KBM-7 (cell line): ENCODE measurements around the gene SEC24D.

Experiments
- DNase-seq: peaks from one replicate; pipeline ENCODE4 v3.0.0-alpha.2; 2015
- in situ Hi-C: fragments of 300-500 bp; cut with MboI; formaldehyde crosslinking; loops from 2 replicates; pipeline ENCODE4 v1.14.3; 2020; ENCODE audit warnings: low sequenced_read_pairs, low pct_unique_long_range_greater_than_20kb, mixed read lengths

The SEC24D gene

DNA sequence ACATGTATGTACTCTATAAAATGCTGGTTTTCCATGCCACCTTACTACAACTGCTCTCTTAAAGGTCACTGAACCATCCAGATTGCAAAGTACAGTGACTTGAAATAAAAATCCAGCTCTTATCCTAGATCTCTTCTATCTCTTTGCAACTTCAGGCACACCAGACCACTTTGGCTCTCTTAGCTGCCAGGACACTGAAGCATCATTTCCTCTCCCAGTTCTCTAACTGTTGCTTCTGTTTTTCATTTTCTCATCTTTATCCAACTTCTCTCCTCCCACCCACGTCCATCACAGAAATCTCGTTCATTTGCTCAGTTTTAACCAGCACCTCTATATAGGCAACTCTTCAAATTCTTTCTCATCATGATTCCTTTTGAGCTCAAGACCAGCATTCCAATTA lies 76.4 kb downstream of the SEC24D start:
- DNase-seq = no peak
- in situ Hi-C loops = no loop called here

DNA sequence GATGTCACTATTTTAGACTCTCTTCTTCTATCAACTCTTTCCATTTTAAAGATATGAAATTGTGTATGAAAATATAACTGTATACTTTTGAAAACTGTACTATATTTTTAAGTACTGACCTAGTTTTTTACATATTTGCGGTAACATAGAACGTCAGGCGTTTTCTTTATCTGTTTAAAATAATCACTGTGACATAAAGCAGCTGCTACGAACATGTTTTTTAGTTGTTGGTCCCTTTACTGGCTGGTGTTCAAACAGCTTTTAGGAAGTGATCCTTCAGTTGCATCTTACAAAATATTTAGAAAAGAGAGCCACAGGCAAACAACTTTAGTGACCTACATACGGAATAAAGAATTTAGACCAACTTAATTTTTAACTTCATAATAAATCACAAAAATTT lies 77.6 kb downstream of the SEC24D start:
- in situ Hi-C loops = no loop called here
- DNase-seq = no peak

DNA sequence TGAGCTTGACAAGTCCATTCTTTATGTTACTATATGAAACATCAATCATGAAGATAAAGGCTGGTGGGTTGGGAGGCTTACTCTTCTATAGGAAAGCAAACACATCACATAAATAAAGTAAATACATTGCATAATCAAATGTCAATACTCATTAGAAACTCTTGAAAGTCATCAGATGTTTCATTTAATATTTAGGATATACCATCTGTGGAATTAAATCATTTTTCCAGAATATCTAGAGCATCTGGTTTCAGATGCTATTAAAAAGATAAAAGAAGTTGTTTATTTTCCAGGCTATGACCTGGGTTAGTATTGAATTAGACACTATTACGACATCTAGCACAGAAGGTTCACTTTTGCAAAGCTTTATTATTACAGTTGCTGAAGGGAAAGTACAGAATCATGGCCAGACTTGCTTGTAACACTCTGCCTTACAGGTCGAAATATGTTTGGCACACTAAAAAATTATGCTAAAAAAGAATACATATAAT lies 78.1 kb downstream of the SEC24D start:
- in situ Hi-C loops = no loop called here

DNA sequence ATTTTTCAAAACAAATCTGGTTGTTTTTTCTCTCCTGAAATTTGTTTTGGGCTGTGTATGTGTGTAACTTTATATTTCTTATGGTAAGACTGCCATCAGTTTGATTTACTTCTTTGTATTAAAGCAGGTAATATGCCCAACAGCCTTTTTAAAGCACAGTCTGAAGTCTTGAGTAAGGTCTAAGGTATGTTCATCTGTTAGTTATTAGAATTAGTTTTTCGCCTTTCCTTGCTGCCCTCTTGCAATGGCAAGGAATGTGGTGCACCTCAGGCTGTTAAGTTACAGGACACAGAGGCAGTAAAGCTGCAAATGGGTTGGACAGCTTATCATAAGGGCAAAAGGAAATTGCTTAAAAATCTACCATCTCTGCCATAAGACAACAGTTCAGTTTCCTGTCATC lies 79.0 kb downstream of the SEC24D start:
- no peak for DNase-seq
- in situ Hi-C loops = no loop called here

More for the DNA sequence above, 78.1 kb downstream of the SEC24D start:
- no peak for DNase-seq

DNA sequence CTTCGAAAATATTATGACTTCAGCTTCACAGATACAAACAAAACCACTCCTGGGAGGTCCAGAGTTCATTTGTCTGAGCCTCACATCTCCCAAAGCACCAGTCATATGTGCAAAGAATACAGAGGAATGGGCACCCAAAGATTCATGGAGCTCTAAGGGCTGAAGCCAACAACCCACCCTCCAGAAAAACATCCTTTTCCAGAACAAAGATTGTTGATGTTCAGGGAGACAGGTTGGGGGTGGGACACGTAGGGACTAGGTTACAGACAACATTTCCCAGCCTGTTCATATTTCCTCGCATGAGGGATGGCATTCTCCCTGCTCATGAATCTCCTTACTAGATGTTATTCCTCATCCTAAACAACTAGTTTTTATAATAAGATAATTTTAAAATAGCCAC lies 79.5 kb downstream of the SEC24D start:
- DNase-seq = no peak
- in situ Hi-C loops = no loop called here

DNA sequence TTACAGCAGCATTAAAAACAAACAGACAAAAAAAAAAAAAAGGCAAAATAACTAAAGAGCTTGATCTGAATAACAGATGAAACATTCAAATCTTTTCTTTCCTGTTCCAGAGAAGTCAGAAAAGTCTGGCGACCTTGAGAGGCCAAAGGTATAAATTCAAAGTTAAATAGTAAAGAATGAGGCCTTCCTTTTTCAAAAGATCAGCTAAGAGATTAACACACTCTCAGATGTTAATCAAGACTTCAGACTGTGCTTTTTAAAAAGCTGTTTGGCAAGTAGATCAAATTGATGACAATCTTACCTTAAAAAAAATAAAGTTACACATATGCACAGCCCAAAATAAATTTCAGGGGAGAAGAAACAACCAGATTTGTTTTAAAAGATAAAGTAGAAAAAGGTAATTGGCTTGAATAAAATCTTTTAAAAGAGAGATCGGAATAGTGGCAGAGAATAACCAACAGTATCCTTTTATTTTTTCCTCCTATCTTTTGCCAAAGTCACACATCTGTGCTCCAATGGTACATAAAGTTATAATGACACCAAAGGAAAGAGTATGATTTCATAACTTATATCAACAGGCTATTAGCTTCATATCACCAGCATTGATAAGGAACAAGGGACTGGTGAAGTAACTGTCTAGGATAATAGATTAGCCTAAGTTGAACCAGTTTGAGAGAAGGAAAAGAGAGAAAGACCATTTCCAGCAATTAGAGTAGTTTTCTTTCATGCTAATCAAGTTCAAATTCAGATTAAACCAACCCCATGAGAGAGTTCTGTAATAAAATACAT lies 80.3 kb downstream of the SEC24D start:
- in situ Hi-C loops = no loop called here

DNA sequence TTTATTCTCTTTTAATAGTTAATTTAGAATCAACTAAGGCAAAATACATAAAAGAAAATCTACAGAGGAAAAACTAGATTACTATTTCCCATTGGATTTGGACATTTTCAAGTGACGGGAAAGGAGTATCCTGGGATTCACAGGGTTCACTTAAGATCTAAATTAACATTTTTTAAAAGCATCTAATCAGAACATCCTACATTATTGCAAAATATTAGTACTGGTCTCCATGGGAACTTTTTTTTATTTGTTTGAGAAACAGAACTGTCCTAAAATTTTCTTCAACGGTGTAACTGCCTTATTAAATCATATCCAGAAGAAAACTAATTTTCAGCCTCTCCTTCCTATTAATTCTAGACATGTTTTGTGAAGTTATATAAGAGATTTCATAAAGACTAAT lies 81.0 kb downstream of the SEC24D start:
- in situ Hi-C loops = no loop called here

More for the DNA sequence above, 80.3 kb downstream of the SEC24D start:
- no peak for DNase-seq

DNA sequence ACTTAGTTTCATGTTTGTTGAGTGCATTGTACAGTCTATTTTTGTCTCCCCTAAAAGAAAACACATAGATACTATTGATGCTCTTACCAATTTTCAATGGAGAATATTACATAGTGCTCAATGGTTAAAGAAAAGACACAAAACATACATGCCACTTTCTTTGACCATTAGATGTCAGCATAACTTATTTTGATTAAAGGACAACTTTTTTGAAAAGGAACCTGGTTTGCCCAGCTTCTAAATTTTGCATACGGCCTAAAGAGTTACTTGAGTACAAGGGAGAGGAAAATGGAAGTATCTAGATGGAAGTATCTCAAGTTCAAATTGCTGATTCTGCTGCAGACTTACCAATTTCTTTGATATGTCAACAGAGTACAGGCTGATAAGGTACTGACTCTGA lies 82.2 kb downstream of the SEC24D start:
- no peak for DNase-seq
- in situ Hi-C loops = no loop called here

More for the DNA sequence above, 81.0 kb downstream of the SEC24D start:
- DNase-seq = no peak

DNA sequence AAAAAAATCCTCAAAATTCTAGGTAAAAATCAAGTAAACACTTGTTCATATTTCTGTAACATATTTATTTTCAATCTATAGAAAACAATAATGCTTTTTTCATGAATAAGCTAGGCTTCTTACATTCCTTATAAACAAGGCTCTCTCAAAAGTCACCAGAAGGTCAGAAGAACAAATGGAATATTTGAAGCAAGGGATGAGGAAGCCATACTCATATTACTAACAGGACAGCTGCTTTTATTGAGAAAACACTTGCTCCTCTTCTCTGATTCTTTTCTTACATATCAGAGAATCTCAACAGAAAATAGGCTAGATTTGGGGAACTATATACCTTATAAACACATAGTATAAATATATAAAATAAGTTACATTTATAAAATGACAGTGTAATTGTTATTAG lies 82.8 kb downstream of the SEC24D start:
- in situ Hi-C loops = no loop called here

DNA sequence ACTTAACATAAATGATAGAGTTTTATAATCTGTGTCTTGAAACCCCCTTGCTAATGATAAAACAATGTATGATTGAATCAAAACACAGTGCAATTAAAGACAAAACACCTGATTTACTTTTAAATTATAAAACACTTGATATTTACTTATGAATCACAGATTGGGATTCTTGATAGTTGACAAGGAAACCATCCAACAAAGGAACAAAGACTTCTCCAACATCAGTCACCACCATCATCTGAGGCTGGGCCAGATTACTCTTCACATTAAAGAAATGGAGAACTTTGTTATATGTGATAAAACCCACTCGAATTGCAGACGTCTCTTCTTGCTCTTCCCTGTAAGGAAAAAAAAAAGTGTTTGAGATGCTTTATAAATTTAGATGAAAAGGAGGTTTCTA lies 83.4 kb downstream of the SEC24D start:
- in situ Hi-C loops = no loop called here
- no peak for DNase-seq

More for the DNA sequence above, 82.8 kb downstream of the SEC24D start:
- no peak for DNase-seq

DNA sequence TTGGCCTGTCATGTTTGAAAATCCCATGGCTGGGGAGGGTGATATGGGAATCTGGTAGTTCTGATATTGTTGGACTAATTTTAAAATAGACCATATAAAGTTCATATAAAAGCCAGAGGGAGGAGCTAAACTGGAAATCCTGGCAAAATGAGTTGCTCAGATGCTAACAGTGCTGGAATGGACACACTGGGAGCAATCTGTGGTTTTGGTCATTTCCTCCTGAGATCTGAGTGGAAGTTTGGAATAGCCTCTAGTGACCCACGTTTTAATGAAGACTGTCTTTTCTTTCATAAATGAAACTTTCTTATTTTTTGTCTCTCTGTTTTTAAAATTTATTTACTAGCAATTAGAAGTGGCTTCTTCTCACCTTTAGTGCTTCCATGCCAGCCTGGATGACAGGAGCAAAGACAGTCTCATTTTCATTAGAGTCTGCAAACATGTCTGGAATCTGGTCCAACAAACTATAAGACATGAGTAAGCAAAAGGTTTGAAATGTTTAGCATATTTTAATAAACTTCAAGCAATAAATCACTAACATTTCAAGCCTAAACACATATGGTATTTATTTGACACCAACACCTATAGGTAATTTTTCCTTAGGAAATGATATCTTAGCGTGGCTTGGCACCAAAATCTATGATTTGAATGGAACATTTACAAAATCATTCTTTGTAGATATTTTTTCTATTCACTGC lies 84.2 kb downstream of the SEC24D start:
- in situ Hi-C loops = no loop called here
- DNase-seq = no peak

DNA sequence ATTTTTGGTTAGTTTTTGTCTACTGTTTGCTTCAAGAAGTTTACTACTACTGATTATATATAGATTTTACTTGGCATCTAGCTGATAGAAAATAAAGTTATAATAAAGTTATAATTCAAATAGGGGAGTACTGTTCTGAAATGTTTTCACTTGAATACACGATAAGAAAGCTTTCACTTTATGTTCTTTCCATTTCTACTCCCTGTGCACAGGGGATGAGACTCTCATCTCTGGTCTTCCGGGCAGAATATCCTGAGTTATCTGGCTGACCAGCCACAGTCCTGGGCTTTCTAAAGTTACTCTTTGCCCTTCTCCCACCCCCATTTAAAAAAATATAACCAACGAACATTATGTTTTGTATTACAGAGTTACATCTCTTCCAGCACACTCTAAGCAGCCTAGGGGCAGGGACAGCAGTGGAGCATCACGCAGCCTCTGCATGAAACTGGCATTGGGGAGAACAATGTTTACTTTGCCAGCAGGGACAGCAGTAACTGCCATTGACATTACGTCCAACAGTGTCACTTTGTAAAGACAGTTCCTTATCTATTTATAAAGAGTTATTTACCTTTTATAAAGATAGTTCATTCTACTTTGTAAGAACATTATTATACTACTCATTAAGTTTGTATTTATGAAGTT lies 86.5 kb downstream of the SEC24D start:
- DNase-seq = no peak
- in situ Hi-C loops = no loop called here

DNA sequence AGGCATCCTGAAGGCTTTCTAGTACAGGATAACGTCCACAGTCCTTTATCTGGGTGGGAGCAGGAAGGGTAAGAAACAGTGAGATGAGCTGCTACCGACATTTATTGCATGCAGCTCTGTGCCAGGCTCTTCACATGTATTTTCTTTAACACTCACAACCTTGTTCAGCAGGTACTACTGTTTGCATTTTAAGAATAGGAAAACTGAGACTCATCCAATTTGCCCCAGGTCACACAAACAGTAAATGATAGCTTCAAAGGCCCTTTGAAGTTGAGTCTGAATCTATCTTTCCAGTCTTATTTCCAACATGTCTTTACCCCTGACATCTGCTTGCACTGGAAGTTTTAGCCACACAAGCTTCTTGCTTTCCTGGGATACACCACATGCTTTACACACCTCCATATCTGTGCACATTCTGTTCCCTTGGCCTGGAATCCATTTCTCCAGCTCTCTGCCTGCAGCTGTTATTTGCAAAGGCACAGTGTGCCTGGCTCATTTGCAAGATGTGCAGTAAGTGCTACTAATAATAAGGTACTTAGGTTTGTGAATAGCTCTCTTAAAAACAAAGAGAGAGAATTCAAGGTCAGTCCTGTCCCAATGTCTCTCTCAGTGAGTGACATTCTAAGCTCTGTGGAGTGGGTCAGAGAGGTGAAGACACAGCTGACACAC lies 89.5 kb downstream of the SEC24D start:
- DNase-seq = no peak
- in situ Hi-C loops = no loop called here

DNA sequence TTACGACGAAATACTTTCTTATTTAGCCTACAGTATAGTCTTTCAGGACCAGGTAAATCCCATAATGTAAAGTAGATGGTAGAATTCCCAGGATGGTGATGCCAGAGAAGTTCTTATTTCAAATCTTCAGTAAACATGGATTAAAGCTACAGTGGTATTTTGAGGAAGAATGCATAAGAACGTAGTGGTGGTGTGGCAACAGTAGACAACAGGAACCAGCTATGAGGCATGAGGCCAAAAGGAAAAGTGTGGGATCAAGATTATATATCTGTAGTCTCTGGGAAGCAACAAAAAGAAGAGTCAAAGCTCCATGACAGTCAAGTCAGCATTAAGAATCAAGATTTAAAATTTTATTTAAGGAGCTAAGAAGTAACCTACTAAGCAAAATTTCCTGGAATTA lies 90.6 kb downstream of the SEC24D start:
- no peak for DNase-seq
- in situ Hi-C loops = no loop called here

DNA sequence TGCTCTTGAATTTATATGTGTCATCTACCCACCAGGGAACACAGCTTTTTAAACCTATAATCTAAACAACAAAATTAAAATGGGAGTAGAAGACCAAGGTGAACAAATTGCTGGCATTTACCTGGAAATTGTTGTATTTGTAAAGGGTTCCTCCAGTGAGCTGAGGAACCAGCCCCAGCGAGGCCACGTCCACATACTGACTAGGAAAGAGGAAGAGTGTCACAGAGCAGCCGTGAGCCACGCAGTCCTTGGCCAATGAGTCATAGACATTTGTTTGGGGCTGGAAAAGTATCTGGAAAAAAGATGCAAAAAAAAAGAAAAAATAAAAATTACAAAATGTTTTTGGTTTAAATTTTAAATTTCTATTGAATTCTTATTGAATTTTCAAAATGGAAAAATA lies 92.1 kb downstream of the SEC24D start:
- in situ Hi-C loops = no loop called here
- DNase-seq = no peak

DNA sequence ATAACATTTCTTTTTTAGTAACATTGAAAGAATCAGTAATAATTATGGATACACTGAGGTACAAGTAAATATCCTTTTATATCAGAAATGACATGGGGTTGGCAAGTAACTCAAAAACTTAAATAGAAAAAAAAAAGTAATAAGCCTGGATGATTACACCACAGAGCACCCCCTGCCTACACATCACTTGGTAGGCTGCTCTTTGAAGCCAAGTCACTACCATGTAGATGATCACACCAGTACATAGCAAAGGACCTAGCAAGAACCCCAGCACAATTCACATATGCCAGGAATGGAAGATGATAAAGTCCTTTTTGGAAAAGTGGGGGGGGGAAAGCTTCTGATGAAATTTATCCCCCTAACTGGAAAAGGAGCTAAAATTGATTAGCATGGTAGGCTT lies 93.9 kb downstream of the SEC24D start:
- DNase-seq = no peak
- in situ Hi-C loops = no loop called here

DNA sequence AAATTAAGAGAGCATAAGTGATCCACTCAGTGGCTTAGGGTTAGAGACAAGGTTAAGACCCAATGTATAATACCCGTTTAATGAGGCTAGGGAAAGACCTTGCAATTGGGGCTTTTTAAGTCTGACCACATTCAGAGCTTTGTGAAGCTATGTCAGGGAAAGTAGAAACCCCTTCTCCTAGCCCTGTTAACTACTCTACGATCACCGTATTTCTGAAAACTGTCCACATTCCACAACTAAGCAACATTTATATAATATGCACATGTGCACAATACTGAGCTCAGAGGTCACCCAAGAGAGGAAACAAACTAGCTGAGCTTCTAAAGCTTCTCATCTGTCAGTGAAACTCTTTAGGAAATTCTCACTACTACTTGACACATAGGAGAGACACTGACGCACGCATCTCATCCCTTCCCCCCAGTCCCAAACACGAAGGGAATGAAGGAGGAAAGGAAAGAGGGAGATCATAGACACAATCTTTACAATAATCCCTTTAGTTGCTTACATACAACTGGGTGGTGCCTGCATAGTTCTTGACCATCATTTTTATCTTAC lies 94.5 kb downstream of the SEC24D start:
- in situ Hi-C loops = no loop called here
- no peak for DNase-seq

DNA sequence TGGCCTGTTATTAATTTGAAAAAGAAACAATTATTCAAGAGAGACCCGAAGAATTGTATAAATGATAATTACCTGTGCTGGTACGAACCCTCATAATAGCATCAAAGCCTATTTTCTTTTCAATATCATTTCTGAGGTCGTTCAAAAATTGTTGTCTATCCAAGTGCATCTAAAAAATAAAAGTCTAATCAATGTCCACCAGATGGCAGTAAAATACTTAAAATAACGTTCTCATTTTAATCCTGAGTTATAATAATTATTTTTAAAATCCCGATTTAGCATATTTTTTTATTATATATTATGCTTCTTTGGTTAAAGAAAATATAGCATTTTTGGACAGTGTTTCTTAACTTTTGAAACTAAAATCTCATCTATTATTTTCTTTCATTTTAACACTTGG lies 95.1 kb downstream of the SEC24D start:
- in situ Hi-C loops = no loop called here
- DNase-seq = no peak

DNA sequence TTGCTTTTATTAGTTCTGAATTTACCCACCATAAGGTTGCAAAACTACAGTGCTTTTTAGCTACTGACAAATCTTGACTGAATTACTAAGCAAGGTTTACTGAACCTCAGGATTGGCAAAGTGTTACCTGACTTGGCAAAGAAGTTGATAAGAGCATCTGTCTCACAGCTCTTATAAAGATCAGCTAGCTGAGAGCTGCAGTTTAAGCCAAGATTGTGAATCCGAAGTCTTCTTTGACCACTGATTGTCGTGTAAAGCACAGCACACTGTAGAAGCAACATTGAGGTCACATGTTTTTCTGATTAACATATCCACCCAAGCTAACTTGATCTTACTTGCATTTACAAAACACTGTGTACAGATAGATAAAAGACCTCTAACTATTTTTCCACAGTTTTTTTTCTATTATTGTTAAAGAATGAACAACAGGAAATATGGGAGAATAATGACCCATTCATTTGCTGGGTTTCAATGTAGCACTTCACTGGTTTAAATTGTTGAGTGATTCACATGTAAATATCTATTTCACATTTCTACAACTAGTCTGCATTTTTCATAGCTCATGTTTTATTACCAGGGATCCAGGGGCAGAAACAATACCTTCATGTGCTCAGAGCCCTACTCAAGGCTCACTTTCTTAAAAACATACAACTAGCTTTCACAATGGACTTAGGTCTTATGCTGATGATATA lies 96.8 kb downstream of the SEC24D start:
- in situ Hi-C loops = no loop called here
- no peak for DNase-seq
